Brain pericyte (primary cell): ENCODE measurements around the gene KATNIP.

Source experiments
- DNase-seq: peaks from one replicate; pipeline ENCODE4 v3.0.0-alpha.2; 2012; ENCODE audit warnings: low read depth, low spot score

The KATNIP gene

GRCh38 chr16:27583634-27584033, 33.7 kb downstream of the KATNIP start:
- DNase-seq, result no peak

- DNase-seq, result no peak
Observed at GRCh38 chr16:27585200-27585599, 35.3 kb downstream of the KATNIP start.

GRCh38 chr16:27586711-27587110, 36.8 kb downstream of the KATNIP start:
- DNase-seq, result no peak

GRCh38 chr16:27588057-27588456, 38.1 kb downstream of the KATNIP start:
- DNase-seq, result no peak

GRCh38 chr16:27591837-27592236, 41.9 kb downstream of the KATNIP start:
- DNase-seq, result no peak

- no peak for DNase-seq
Observed at GRCh38 chr16:27595475-27595874, 45.5 kb downstream of the KATNIP start.

GRCh38 chr16:27595993-27596392, 46.0 kb downstream of the KATNIP start:
- DNase-seq, result no peak

GRCh38 chr16:27596411-27596810, 46.5 kb downstream of the KATNIP start:
- DNase-seq, result no peak

- no peak for DNase-seq
Observed at GRCh38 chr16:27597361-27597760, 47.4 kb downstream of the KATNIP start.

GRCh38 chr16:27598220-27598619, 48.3 kb downstream of the KATNIP start:
- no peak for DNase-seq

- no peak for DNase-seq
Observed at GRCh38 chr16:27598931-27599565, 49.1 kb downstream of the KATNIP start.

GRCh38 chr16:27599606-27600005, 49.7 kb downstream of the KATNIP start:
- no peak for DNase-seq
